ENCODE measurements around the gene PVALB.

PVALB gene

DNA sequence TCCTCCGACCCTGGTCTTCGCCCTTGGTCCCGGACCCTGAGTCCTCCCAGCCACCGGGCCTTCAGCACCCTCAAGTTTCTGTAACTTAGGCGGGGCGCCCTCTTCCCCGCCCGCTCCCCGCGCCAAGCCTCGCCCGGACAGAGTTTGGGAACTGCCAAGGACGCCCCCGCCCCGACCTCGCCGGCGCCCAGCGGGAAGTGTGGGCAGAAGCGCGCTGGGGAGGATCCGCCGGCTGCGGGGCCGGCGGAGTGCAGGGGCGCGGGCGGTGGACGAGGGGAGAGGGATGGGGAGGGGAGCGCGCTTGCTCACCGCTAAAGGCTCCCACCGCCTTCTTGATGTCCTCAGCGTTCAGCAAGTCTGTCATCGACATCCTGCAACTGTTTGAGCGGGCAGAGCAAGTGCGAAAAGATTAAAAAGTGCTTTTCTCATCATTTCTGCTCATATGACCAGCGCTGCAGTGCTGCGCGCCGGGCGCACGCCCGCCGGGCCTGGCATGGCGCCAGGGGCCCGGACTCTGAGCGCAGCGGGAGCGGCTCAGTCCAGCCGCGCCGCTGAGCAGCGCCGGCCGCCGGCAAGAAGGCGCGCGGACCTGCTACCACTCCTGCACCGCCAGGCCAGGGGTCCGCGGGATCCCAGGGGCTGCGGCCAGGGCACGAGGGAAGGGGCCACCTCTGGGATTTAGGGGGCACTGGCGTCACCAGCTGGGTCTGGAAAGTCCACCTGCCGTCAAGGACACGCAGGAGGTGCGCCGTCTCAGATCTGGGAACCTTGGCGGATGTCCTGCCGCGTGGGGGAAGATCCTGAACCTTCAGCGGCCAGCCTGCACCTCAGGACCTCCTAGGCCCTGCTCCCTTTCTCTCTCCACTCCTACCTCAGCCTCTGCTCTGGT, at the start of gene PVALB:
TSS of gene PVALB (minus strand) at position 400 of the 889 bp plus-strand sequence. CDS start at position 370, 30 bp downstream.
- DNase-seq, result peak; percentile 40

- no peak for DNase-seq
Observed at GRCh38 chr22:36865346-36865745, 48.5 kb upstream of the PVALB start.

- DNase-seq, result no peak
Observed at GRCh38 chr22:36864454-36865215, 47.8 kb upstream of the PVALB start.

DNA sequence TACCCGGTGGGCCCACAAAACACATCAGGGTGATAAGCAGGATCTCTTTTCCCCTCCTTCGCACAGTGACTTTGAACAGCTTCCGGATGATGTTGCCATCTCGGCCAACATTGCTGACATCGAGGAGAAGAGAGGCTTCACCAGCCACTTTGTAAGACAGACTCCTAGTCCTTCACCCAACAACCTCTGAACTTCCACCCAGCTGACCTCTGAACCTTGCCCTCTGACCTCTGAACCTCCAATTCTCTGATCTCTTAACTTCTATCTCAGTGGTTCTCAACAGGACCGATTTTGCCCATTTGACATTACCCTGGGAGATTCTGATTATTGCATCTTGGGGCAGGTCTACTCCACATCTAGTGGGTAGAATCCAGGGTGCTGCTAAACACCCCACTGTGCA, 47.1 kb upstream of the PVALB start:
- DNase-seq, result no peak

- DNase-seq, result no peak
Observed at GRCh38 chr22:36863281-36863680, 46.4 kb upstream of the PVALB start.

- DNase-seq, result no peak
Observed at GRCh38 chr22:36862251-36863242, 45.7 kb upstream of the PVALB start.

DNA sequence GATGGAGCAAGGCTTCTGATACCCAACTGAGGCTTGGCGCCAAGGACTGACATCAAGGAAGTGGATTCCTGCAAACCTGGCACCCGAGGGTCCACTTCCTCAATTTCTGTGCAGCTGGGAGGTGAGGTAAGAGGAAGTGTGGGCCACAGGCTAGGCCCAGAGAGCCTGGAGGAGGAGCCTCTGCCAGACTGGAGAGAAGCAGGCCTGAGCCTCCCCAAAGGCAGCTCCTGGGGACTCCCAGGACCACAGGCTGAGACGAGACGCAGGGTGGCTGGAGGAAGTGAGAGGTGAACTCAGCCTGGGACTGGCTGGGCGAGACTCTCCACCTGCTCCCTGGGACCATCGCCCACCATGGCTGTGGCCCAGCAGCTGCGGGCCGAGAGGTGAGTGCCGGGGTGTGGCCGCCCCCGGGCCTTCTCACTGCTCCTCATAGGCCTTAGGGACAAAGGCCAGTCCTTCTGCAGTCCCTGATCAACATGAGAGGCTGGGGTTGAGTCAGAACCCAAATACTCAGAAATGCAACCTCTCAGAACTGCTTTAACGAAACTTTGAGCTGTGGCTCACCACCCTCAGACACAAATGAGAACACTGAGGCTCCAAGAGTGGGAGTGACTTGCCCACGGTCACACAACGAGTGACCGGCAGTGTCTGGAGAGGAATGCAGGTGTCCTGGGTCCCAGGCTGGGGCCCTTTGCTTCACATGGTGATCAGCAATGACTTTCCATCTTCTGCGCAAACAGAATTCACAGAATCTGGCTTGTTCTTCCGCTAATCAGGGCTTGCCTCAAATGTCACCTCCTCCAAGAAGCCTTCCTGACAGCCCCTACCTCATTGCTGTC, 44.2 kb upstream of the PVALB start, which contains the start of gene NCF4:
TSS of gene NCF4 (plus strand) at position 186 of the 839 bp plus-strand sequence. CDS start at position 352, 166 bp downstream.
- no peak for DNase-seq

DNA sequence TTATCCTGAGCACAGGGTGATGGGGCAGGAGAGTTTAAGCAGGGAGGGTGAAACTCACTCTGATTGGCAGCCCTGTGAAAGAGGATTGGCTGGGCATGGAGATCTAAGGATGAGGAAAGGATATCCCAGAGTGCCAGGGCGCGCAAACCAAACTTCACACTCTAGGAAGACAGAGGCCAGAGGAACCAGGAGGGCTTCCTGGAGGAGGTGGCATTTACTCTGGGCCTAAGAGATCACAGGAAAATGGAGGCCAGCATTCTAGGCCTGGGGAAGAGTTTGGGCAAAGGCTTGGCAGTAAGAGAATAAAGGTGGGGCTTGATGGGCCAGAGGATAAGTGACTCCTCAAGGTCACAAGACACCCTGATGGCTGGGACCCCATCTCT, 43.6 kb upstream of the PVALB start:
- DNase-seq, result no peak

- DNase-seq, result no peak
Observed at GRCh38 chr22:36860017-36860416, 43.2 kb upstream of the PVALB start.

DNA sequence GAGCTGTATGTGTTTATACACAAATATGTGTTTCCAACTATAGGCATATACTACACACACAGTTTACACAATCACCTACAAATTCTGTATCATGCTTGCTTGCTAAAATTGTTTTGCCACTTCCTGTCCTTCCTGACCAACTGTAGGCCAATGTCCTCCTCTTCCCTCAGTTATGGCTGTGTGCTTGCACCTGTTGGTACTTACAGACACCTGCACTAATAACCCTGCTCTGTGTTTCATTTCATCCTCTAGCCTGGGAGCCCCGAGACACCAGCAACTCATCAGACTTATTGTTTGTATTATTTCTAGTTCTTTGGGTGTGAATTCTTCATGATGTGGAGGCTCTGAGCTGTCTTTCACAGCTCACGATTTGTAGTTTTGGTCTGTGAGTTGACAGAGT, 42.1 kb upstream of the PVALB start:
- DNase-seq, result no peak

DNA sequence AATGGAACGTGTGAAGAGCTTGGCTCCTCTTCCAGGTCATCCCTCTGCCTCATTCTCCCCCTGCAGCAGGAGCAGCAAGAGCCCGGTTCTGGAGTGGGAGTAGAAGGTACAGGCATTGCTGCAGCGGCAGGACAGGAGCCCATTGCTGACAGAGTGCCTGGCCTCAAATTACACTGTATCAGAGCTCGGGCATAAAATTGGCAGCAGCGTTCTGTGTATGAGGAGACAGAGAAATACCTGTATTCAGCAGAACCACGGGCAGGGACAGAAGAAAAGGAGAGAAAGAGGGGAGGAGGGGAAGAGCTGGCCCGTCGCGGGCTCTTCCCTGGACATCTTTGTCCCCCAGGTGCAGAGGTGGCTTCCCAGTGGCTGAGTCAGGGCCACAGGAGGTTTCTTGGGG, 41.3 kb upstream of the PVALB start:
- no peak for DNase-seq

DNA sequence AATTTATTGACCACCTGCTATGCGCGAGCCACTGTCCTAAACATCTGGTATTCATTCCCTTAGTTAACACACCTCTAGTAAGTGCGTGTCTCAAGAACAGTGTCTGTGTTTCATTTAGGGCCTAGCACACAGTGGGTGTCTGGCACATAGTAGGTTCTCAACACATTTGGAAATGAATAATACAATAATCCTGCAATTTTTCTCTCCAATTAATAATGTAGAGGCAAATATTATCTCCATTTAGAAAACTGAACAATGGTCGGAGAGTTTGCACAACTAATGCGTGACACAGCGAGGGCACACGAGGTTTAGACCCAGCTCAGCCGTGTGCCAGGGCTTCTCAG, 39.9 kb upstream of the PVALB start:
- DNase-seq, result no peak

DNA sequence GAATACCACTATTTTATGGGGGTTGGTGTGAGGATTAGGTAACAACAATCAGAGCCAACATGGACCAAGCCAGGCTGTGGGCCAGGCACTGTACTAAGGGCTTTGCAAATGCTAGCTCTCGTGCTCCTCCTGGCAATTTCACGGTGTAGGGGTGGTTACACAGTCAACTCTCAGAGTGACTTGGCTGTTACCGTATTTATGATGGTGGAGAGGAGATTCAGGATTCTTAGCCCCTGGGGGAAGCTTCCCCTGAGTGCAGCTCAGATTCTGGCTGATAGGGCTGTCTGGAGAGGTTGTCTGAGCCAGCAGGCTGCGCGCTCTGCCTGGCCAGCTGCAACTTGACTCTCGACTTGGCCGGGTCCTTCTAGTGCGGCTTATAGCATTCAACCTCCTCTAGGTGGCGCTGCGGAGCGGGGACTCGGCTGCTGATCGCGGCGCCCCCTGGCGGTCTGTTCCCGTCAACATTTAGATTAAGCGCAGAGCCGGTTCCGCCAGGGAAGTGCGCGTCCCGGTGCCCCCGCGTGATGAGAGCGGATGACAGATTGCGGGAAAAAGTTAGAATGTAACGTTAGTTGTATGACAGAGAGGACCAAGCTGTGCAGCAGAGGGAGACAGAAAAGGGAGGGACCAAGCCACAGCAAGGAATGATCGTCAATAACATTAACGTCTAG, 39.4 kb upstream of the PVALB start:
- peak; percentile 85 for DNase-seq

GRCh38 chr22:36855478-36855877, 38.6 kb upstream of the PVALB start:
- DNase-seq, result no peak

- DNase-seq, result peak; percentile 4
Observed at GRCh38 chr22:36853407-36854099, 36.7 kb upstream of the PVALB start.

- DNase-seq, result no peak
Observed at GRCh38 chr22:36852056-36852973, 35.5 kb upstream of the PVALB start.

DNA sequence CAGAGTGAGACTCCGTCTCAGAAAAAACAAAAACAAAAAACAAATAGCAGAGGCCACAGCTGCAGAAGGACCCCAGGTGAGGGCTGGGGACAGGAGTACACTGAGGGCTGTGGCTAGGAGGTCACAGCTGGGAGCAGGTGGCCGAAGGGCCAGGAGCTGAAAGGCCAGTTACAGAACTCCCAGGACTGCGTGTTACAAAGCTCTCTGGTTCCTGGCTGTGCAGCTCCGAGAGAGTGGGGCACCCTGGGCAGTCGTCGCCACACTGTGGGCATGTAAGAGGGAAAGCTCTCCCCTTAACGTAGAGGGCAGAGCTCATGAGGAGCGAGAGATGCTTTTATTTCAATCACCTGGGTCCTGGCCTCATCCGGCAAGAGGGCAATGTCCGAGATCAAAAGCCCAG, 33.8 kb upstream of the PVALB start:
- no peak for DNase-seq

GRCh38 chr22:36850056-36850455, 33.2 kb upstream of the PVALB start:
- DNase-seq, result no peak

DNA sequence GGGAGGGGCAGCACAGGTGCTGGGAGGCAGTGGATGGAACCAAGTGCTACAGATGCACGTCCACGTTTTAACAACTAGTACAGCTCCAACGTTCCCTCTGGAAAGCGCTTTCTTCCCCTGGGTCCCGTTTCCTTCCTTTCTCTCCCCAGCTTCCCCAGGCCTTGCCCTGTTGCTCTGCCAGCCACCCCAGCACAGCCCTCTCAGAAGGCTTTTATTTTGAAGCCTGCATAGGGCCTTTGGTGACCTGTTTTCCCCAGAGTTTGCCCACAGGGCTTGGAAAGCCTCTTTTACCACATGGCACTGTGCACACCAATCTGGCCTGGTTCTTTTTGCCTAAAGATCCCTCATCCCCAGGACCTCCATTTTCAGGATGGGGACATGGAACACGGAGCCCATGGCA, 30.1 kb upstream of the PVALB start:
- DNase-seq, result no peak

- DNase-seq, result no peak
Observed at GRCh38 chr22:36846271-36846670, 29.4 kb upstream of the PVALB start.

Measured in NCI-H1105 (cell line).